ENCODE data around the gene GEMIN7. TPM values are rescaled to one million over a fixed set of nuclear protein-coding genes. Genes with fewer than 3 reads are reported as not detected.

The GEMIN7 gene
- total and polyA plus RNA-seq, 10 donors = 19.6 to 51.1 (median 27.4) TPM

GRCh38 chr19:45092747-45093678 is 14.0 kb downstream of the GEMIN7 start, which contains the start of gene PPP1R37:
Gene PPP1R37 (plus strand): TSS chr19:45093179. CDS start chr19:45093326, 147 bp downstream.
- Histone ChIP-seq H3K36me3 (peaks cover 0 to 30% (median 10%) of the 10 kb centered on the region in 6 donors), H3K9me3 (no peaks in the 10 kb centered on the region), H3K4me3 (peak within 1 kb of the TSS; percentile 75 to 100 (median 90)), H3K27me3 (replicated peaks in 1 of 7) (no peaks in the 10 kb centered on the region), H3K27ac (peak within 1 kb of the TSS; percentile 85 to 92 (median 88)), H3K4me1 (peaks cover 17 to 93% (median 63%) of the 10 kb centered on the region in 6 donors)
- DNase-seq = peak; percentile 98
- WGBS, 5 donors = 0 to 1% (median 0%) methylated on average over 60 to 103 of the region's 103 CpGs
- TF ChIP-seq POLR2A (IDR thresholded peaks at IDR 0.05) = peak in 1 of 3 donors; percentile 66
- TF ChIP-seq POLR2AphosphoS5 (IDR thresholded peaks at IDR 0.05) = peak; percentile 83 to 89 (median 87)
- TF ChIP-seq CTCF (IDR thresholded peaks at IDR 0.05 in 8 of 11, conservative IDR thresholded peaks at IDR 0.05 in 3 of 11) = peak in 9 of 11 experiments; percentile 34 to 68 (median 49)
- intact Hi-C loops (cut with DNase I; ENCODE audit: low total_unique reads) = no loop called here

GRCh38 chr19:45094137-45094536 is 15.1 kb downstream of the GEMIN7 start:
- intact Hi-C loops (cut with DNase I; ENCODE audit: low total_unique reads) = no loop called here
- Histone ChIP-seq H3K36me3 (peaks cover 0 to 21% (median 10%) of the 10 kb centered on the region in 6 donors), H3K4me3 (peak overlapping the region; percentile 75 to 100 (median 90)), H3K4me1 (peaks cover 17 to 93% (median 63%) of the 10 kb centered on the region in 6 donors), H3K9me3 (no peaks in the 10 kb centered on the region), H3K27ac (no peak overlapping the region), H3K27me3 (replicated peaks in 1 of 7) (no peaks in the 10 kb centered on the region)
- TF ChIP-seq CTCF (IDR thresholded peaks at IDR 0.05 in 8 of 11, conservative IDR thresholded peaks at IDR 0.05 in 3 of 11) (no peak), POLR2A (IDR thresholded peaks at IDR 0.05) (no peak), POLR2AphosphoS5 (IDR thresholded peaks at IDR 0.05) (no peak)
- no peak for DNase-seq
- WGBS, 5 donors = 56 to 70% (median 57%) methylated on average over 9 of the region's 9 CpGs

- H3K27me3 ChIP-seq (replicated peaks in 1 of 7) = no peaks in the 10 kb centered on the region
- DNase-seq = no peak
- TF ChIP-seq CTCF (IDR thresholded peaks at IDR 0.05 in 8 of 11, conservative IDR thresholded peaks at IDR 0.05 in 3 of 11) = no peak
- no peak for TF ChIP-seq POLR2A (IDR thresholded peaks at IDR 0.05)
- TF ChIP-seq POLR2AphosphoS5 (IDR thresholded peaks at IDR 0.05) = no peak
- WGBS, 5 donors = 81 to 91% (median 85%) methylated on average over 5 of the region's 5 CpGs
- peak overlapping the region in 2 of 8 donors; percentile 77 to 100 for H3K4me3 ChIP-seq
- intact Hi-C loops (cut with DNase I; ENCODE audit: low total_unique reads) = no loop called here
- H3K4me1 ChIP-seq = peaks cover 17 to 93% (median 68%) of the 10 kb centered on the region in 6 donors
- no peaks in the 10 kb centered on the region for H3K9me3 ChIP-seq
- H3K36me3 ChIP-seq = peaks cover 0 to 22% (median 10%) of the 10 kb centered on the region in 6 donors
- no peak overlapping the region for H3K27ac ChIP-seq
Measured at GRCh38 chr19:45094707-45095106, 15.6 kb downstream of the GEMIN7 start.

Measured in spleen (tissue), 11 donors.